GM21360 (cell line): ENCODE measurements around the gene IPPK.
"Not testable (repeated sequence)": the region's sequence is repeated elsewhere in the genome, so short reads cannot be mapped to it uniquely, and the experiment has no call there.

ENCODE experiments used
- ATAC-seq: cut with Tn5 transposase; IDR thresholded peaks from one replicate; pipeline ENCODE4 v1.9.1; 2021; ENCODE audit warnings: mild to moderate bottlenecking, moderate library complexity; ENCODE audit not compliant: unreplicated experiment

The IPPK gene

DNA sequence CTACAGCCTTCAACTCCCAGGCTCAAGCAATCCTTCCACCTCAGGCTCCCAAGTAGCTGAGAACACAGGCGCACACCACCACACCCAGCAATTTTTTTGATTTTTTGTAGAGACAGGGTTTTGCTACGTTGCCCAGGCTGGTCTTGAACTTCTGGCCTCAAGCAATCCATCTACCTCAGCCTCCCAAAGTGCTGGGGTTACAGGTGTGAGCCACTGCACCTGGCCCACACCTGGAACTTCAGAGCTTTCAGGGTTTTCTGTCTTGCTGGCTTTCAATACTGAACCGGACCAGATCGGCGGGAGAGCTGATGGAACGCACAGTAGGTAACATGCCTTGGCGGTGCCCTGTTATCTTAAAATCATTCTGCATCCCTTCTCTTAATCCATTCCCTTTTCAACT is 30.8 kb downstream of the IPPK start:
- ATAC-seq = no peak

DNA sequence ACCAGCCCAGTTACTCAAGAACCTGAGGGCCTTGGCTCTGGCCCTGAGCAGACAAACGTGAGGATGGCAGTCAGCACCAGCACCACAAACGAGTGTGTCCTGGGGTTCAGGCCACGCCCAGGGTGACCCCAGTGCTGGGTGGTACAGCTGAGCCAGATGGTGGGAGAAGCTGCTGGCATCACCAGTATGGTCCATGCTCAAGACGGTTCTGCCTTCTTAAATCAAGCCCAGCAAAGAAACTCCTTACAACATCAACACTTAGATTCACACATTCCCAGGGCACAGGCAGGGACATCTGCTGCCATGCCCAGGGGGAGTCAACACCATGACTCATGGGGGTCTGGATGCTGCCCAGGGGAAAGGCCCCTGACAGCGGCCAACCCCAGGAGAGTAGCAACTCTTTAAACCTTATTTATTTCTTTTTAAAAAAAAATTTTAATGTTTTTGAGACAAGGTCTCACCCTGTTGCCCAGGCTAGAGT is 31.3 kb downstream of the IPPK start:
- ATAC-seq = no peak

DNA sequence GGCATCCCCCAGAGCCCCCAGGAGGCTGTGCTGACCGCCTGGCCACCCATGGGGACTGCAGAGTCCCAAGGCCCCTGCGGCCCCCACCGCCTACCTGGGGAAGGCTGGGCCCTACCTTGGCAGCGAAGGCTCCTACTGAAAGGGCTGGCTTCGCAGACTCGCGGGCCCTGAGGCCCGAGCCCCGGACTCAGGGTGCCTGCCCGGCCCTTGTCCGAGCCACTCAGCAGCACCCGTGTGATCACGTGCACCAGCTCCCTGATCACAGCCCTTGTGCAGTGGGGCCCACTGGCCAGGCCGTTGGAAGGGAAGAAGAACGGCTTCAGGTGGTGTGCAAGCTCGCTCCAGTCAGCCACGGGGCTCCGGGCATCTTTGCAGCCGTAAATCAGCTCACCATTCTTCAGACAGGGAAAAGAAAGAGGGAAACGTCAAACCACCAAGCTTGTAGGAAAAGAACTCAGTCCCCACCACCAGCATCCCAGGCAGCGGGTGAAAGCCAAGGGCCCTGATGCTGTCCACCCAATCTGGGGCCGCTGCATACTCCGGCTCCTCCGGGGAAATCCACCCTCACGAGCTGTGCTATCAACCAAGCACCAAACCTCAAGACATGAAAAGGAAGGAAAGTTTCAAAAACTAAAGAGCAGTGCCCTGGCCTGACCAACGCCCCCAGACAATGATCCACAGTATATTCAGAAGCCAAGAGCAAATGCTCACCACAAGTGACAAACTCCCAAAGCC is 31.9 kb downstream of the IPPK start:
- no peak for ATAC-seq

DNA sequence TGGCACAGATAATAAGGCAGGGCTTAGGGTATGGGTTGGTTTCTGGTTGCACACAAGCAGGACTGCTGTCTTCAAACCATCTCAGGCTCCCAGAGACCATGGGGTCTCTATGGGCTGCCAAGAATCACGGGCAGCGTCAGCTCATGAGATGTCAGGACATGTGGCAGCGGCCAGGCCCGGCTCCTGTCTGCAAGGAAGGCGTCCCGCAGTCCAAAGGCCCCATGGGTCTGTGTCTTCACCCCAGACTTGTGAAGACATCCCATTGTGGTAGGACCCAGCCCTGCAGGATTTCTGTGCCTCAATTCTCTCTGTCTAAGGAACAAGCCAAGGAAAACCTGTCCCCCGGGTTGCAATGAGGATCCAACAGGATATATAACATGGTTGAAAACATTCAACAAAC is 32.6 kb downstream of the IPPK start:
- ATAC-seq = no peak

DNA sequence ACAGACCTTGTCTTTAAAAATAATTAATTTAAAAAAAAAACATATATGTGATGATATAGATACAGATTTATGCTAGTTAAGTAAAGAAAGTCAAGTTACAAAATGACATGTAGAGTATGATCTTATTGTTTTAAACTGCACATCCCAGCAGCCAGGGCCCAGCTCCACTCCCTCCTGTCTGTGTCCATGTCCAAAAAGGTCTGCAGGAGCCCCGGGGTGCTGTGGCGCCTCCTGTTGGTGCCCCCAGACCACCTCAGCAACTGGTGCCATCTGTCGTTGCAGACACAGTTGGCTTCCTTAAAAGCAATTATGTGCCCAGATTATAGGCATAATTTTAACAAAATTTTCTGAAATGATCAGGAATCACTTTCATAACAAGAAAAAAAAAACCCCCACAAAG is 33.3 kb downstream of the IPPK start:
- no peak for ATAC-seq

DNA sequence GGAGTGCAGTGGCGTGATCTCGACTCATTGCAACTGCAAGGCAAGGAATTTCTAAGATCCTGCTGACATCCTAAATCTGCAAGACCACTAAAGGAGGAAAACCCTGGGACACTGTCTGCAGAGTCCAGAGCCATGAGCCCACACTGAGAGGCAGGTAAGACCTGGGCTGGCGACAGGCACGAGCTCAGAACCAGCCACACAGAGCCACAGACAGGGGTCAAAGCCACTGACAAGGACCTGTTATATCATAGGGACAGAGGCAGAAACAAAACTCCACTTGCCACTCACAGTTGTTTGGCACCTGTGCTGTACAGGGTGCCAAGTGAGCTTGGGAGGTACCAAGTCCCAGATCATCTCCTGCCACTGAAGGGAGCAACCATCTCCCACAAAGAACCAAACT is 34.2 kb downstream of the IPPK start:
- no peak for ATAC-seq

DNA sequence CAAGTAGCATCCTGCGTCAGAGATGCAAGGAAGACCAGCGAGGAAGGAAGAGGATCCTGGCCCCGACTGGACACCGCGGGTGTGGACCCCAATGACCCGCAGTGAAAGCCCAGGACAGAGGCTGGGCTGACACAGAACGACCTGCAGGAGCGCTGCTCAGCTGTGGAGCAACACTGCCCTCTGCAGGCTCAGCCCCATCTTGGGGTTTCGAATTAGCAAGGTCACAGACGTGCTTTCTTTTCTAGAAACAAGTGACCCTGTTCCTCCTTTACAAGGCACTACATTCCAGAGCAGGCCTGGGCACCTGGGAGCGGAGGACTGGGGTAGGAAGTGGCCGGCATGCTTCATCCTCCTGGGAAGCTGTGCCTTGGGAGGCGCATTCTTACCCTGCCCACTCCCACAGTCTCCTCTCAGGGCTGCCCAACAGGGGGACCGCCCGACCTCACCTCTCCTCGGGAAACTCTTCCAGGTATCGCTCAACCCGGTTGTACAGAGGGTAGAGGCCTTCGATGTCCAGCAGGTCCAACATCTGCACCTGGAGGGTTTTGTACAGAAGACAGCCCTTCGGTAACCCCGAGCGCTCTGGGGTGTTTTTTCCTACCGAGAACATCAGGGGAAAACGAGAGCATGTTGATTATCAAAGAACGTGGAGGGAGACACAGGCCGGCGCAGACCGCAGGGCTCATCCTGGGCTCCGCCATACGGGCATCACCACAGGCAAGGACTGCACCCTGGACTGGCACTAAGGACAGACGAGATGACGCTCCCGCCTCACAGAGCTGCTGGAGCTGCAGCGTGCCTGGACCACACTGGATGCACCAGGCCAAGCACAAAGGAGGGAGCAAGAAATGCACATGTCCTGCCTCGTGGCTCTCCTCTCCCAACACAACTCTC is 35.0 kb downstream of the IPPK start:
- no peak for ATAC-seq

DNA sequence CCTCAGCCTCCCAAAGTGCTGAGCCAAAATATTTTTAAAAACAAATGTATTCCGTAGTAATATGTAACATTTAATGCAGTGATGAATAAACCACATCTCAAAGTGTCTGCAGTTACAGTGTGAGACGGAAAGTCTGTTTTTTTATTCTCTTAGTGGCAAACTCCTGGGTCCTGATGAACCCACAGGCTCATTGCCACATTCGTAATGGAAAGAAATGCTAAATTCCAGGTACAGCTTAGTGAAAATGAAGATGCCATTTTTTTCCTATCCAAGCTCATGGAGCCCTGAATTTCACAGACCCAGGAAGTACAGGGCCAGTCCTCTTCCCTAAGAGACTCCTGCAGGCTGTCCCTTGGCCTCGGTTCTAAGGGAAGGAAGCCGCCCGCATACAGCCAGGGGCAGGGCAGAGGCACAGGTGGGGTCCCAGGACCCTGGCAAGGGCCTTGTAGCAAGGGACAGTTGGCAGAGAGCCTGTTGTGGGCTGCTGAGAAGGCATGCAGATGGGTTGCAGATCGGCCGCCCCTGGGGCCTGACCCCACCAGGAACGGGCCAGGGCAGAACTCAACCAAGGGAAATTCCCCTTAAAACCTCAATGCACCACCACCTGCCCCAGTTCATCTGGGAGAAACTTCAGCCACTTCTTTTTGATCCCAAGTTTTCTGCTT is 36.2 kb downstream of the IPPK start:
- no peak for ATAC-seq

DNA sequence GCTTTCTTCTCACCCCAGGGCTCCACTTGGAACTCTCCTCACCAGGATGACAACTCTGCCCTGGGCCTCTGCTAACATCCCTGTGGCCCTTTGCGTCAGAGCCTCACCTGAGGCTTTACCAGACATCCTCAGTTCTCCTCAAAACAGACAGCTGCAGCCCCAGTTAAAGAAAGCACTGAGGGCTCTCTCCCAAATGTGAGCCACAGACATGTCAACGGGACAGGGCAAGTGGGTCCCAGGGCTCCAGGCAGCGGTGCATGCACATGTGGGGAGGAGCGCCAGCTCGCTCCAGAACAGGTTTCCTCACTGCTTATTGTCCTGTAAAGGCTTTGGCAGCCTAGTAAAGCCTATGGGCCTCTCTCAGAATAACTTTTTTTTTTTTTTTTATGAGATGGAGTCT is 37.3 kb downstream of the IPPK start:
- ATAC-seq = no peak

DNA sequence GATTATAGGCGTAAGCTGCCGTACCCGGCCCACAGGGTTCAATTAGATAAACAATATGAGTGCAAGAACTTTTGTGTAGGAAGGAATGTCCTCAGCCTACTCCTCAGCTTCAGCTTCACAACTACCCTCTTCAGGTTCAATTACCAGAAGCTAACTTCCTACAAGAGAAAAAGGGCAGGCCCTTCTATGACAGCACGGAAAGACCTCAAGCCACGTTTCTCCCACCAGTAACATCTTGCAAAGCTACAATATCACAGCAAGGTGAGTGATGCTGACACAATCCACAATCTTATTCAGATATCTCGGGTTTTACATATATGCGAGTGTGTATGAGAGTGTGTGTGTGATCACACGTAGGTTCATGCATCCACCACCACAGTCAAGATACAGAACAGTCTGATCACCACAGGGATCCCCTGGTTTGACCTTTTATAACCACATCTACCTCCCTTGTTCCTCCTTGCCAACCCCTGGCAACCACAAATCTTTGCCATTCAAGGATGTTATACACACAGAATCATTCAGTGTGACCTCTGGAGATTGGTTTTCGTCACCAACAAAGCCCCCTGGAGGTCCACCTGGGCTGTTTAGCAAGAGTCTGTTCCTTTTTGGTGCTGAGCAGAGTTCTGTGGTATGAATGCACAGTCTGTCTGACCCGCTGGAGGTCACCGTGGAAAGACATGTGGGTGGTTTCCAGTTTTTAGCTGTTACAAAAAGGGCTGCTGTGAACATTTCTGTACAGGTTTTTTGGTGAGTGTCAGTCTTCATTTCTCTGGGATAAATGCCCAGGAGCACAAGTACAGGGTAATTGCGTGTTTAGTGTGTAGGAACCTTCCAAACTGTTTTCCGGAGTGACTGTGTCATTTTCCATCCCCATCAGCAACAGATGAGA is 38.2 kb downstream of the IPPK start:
- ATAC-seq = no peak

DNA sequence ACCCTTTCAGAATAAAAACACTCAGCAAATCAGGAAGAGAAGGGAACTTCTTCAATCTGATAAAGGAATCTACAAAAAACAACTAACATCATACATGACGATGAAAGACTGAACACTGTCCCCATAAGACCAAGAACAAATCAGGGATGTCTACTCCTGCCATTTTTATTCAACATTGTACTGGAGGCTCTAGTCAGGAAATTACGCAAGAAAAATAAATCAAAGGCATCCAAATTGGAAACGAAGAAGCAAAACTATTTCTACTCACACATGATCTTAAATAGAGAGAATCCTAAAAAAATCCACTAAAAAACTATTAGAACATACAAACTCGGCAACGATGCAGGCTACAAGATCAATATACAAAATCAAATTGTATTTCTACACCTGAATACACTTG is 42.3 kb downstream of the IPPK start:
- no peak for ATAC-seq

DNA sequence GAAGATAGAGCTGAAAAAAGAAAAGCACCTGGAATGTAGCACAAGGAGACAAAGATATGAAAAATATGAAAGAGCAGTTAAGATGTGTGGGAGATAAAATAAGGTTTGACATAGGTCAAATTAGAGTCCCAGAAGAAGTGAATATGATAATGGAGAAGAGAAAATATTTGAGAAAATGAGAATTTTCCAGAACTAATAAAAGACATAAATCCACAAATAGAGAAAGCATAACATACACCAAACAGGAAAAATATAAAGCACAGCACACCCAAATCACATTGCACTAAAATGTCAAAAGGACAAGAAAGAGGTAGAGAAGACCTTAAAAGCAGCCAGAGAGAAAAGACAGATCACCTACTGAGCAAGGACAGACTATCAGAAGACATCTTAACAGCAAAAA is 43.4 kb downstream of the IPPK start:
- ATAC-seq = no peak

DNA sequence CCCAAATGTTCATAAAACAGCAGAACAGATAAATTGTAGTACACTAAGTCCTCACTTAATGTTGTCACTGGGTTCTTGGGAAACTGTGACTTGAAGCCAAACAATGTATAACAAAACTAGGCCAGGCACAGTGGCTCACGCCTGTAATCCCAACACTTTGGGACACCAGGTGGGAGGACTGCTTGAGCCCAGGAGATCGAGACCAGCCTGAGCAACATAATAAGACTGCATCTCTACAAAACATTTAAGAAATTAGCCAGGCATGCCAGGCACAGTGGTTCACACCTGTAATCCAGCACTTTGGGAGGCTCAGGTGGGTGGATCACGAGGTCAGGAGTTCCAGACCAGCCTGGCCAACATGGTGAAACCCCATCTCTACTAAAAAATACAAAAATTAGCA is 46.0 kb downstream of the IPPK start:
- ATAC-seq = not testable (repeated sequence)

DNA sequence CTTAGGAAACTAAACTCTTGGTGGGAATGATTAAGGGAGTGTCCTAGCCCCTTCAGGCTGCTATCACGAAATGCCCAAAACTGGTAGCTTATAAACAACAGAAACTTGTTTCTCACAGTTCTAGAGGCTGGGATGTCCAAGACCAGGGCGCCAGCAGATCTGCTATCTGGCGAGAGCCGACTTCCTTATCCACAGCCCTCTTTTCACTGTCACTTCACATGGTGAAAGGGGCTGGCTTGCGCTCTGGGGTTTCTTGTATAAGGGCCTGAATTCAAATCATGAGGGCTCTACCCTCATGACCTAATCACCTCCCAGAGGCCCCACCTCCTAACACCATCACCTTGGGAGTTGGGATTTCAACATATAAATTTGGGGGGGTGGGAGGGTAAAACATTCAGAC is 49.1 kb downstream of the IPPK start:
- ATAC-seq = no peak

DNA sequence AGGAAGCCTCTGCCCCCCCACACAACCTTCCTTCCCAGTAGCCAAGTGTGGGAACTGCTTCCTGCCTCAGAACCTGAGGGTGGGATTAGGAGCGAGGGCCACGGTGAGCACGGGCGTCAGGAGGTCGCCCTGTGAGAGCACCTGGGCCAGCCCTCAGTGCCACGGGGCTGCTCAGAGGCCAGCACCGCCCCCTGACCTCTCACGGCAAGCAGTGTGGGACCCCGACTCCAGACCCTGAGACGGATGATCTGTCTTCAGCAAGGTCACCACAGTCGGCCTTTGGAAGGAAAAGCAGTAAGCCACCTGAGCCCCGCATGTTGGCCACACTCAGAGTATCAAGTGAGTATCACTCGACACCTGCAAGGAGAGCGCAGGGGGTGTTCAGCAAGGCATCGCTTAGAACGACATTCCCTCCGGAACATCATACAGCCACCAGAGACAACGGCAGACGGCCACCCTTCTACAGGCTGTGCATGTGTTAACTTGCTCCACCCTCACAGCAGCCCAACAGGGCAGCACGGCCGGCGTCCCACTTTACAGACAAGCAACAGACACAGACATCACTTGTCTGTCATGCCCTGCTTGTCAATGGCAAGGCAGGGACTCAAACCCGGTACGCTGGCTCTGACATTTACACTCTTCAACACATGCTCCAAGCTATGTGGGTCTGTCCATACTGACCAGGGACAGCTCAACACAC is 50.2 kb downstream of the IPPK start:
- ATAC-seq = no peak

DNA sequence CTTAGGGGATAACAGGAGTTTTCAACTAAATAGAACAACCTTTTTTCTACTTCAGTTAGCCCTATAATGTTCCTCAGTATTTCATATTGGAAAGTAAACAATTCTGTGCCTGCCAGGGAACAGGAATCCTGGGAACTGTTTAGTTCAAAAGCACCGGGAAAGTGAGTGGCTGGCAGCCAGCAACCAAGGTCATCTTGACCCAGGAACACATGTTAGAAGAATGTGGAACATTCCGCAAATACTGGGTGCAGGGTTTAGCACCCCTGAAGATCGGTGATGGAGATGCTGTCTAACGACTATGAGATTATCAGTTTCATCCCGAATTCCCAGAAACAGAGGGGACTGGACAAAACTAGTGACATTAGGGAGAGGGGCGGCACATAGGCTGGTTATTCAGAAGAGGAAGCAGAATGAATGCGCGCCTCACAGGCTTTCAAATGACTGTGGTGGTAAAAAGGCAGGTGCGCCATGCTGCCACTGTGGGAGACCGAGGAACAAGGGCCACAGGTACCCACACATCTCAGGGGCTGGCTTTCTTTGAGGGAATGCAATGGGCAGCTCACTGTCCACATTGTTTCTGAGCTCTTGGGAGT is 51.2 kb downstream of the IPPK start:
- ATAC-seq = no peak

DNA sequence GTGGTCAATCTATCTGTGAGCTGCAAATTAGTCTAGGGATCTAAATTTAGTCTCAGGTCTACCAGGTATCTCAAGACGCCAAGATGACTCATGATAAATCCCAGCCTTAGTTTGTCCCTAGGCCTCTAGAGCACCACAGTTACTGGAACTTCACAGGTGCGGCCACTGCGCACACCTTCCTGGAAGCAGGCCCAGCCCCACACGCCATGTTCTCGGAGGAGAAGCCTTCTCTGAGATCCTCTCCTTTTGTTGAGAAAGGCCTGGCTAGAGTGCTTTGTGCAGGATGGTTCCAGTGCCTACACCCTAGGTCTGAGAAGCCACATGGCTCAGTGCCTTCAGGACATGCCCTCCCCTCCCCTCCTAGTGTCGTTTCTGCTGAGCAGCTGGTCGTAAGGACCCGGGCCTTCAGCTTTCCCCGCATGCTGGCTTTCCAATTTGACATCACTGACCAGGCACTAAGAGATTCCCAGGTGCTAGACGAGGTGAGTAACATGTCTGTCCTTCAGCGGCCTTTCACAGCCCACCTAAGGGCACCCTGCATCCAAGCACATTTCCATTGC is 51.9 kb downstream of the IPPK start:
- no peak for ATAC-seq

DNA sequence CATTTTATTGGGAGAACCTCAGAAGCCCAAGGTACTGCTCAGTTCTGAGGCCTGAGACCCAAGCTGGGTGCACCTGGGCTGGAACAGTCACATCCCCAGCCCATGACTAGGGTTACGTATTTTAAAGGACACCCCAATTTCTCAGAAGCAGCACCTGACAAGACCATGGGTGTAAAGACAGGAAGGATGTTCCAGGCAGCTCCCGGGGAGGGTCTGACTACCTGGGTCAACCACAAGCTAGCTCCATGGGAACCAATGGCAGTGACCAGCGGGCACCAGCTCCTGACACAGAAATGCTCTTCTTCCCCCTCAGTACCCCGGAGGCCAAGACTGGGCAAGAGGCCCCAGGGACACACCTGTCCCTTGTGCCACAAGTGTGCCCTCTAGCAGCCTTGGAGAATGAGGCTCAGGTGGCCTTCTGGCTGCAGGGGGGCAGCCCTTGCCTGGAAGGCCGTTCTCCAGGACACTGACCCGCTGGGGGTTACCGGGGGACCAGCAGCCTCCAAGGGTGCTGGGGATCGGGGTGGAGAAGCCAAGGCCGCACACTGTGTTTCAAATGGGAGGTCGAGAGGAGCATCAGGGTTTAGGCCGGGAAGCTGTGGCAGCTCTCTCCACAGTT is 52.6 kb downstream of the IPPK start:
- no peak for ATAC-seq

DNA sequence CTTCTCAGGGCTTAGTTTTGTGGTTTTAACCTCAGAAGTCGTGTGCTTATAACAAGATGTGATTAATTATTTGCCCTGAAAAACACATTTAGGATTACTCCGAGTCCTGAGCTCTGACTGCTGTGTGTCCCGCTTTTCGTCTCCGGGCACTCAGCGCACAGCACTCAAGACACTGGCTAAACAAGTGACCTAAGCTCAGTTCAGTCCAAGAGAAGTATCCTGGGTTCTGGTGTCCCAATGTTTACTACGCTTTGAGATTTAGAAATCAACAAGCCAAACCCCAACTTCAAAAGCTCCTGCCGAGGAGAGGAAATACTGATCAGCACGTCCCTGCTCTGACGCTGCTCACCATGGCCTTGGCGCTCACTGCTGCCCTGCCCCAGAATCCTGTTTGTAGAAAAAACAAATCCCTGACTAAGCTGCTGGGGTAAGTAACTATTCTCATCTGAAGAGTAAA is 53.2 kb downstream of the IPPK start:
- no peak for ATAC-seq
